Left renal pelvis (tissue), 4 donors: ENCODE results near the gene SLC25A5. TPM values are rescaled to one million over a fixed set of nuclear protein-coding genes. Genes with fewer than 3 reads are reported as not detected.
"Not testable (repeated sequence)": the region's sequence is repeated elsewhere in the genome, so short reads cannot be mapped to it uniquely, and the experiment has no call there.

ENCODE experiments used
- DNase-seq, 4 donors: peaks; one replicate each; pipeline ENCODE4 v3.0.0-alpha.2; 2013; ENCODE audit warnings: low read depth in 4 of 4, low spot score in 3 of 4
- polyA plus RNA-seq, 4 donors: library from polyadenylated mRNA; unstranded; fragments of 120-200 nt; gene quantifications; one replicate each; pipeline ENCODE4 v1.2.1, GENCODE V29; 2013; ENCODE audit not compliant: insufficient read length in 4 of 4

SLC25A5 gene
- polyA plus RNA-seq, 4 donors: 155 to 352 (median 325) TPM

DNA sequence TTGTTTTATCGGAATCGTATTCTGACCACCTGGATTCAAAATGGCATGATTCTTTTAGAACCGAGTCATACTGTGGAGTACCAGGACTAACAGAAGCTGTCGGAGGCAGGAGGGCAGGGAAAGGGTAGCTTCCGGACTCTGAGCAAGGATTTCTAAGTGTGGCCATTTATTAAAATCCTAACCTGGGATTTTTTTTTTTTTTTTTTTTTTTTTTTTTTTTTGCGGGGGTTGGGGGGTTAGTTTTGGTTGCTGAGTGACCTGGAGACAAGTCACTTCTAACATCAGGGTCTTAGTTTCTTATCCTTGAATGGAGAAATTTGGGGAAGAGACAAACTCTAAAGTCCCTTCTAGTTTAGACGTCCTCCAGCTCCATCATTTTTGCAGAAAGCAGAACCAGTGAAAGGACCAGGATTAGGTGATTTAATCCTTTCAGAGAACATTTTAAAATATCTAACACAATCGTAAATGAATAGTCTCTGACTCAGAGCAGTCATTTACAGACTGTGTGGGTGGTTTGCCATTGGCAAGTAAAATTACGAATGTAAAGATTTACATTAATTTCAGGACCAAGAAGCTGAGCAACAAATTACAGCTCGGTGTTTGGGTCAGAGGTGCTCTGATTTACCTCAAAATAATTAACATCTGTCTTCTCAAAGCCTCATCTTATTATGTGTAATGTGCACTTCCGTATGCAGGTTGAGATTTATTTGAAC lies 7.3 kb downstream of the SLC25A5 start:
- no peak for DNase-seq

DNA sequence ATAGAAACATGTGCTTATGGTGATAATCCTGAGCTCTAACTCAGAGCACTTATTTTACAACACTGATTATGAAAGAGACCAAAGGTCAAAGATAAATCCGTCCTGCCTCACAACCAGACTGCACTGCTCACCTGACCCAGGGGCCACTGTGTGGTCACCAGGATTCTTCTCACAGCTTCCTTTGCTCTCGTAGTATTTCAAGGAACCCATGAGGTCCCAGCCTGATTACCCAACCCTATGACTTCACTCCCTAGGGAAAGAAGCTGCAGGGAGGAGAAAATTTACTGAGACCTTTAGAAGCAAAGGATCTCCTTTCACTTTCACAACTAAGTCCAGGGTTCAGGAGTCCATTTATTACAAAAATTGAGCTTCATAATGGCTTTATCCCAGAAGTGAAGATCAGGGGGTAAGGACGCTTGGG lies 9.6 kb downstream of the SLC25A5 start:
- DNase-seq: no peak

DNA sequence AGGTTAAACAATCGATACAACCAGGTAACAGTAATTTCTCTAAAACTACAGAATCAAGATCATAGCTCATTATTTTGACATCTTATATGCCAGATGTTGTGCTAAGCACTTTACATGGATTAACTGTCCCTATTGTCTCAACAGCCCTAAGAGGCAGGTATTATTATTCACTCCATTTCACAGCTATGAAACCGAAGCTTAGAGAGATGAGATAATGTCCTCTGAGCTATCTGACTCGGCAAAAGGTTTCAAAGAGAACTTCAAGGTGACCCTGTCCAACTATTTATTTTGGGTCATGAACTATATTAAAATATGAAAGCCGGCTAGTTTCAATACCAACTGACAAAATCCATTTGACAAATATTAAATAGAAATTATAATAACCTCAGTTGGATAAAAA lies 10.3 kb downstream of the SLC25A5 start:
- DNase-seq: no peak

DNA sequence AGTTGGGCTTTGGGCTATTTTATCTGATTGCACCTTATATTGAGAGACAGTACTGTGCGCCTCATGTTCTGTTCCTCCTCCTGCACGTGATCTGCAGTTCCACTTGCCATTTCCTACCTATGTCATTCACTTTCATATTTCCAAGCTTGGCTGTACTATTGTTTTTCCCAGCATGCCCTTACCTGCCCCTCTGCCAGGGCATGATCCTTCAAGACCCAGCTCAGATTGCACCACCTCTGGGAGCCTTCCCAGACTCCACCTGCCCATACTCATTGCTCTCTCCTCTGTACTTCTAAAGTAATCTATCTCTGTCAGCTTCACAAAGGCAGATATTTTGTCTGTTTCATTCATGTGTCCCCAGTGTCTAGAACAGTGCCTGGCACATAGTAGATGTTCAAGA lies 11.6 kb downstream of the SLC25A5 start:
- no peak for DNase-seq

DNA sequence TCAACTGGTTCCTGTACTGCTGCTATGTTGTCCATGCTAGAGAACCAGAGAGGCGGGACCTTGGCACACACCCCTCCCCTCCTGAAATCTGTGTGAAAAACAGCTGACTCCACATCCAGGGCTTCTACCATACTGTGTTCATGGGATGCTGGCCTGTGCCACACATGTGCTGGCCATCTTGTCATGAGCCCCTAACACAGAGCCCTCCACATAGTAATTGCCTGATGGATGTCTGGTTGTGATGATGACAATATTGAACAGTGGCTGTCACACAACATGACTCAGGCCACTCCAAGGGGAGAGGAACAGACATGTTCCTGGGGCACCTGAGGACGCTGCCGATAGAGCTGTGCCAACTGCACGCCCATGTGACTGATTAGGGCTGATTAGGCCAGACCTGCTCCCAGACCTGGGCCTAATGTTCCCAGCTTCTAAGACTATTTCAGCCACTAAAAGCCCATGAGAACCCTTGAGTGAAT lies 13.1 kb downstream of the SLC25A5 start:
- DNase-seq: no peak

DNA sequence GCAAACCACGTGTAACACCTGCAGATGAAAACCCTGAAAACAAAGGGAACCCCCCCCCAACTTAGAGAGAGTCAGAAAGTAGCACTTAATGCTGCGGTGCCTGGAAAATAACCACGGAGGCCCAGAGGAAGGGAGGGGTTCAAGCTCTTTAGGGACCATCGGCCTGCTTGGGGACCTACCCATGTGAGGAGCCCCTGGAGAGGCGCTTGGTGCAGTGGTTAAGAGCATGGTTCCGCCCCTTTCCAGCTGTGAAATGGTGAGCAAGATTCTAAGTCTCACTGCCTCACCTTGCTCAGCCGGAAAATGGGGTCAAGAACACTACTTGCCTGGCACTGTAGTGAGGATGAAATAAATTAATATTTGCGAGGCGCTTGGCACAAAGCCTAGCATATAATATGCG lies 13.8 kb downstream of the SLC25A5 start:
- DNase-seq: no peak

DNA sequence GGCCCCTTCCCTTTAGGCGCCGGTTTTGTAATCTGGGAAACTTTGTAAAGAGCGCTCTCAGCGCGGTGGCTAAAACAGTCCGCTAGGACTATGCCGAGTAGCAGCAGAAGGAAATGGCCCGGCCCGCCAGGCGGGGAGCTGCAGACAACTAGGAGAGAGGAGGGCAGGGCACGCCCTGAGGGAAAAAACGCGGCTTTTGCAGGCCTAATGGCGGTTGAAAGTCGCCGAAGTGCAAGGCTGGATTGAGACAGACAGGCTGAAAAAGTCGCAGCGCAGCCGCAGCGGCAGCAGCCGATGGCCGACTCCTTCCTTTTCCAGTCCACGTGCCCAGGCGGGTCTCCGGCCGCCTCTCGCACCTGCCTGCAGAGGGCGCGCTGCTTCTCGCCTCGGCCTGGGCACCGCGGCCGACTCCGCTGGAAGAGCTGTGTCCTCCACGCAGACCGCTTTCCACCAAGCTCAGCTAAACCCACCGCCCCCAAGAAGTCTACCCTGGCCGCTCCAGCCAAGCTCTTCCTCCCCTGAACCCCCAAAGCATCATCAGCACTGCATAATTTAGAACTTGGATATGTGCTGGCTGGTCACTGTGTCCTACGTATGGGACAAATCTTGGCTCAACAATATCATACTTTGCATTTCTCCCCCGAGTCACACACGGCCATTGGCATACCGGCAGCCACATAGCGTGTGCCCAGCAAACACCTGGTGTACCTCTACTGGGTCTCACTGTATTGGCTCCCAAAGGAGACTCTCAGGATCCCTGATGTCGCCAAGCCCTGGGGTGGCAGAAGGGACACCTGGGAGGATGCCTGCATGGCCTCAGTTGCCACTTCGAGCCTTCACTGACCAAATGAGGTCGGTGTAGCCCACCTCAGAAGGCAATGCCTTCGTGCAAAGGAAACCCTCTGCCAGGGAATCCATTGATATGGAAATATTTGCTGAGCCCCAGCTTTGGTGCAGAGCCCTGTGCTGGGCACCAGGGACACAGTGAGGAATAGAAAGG lies 14.5 kb downstream of the SLC25A5 start:
- DNase-seq: no peak

DNA sequence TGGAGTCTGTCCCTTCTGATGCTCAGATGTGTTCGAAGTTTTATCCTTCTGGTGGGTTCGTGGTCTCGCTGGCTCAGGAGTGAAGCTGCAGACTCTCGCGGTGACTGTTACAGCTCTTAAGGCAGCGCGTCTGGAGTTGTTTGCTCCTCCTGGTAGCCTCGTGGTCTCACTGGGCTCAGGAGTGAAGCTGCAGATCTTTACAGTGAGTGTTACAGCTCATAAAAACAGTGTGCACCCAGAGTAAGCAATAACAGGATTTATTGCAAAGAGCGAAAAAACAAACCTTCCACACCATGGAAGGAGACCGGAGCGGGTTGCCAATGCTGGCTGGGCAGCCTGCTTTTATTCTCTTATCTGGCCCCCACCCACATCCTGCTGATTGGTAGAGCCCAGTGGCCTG lies 18.5 kb downstream of the SLC25A5 start:
- no peak for DNase-seq

DNA sequence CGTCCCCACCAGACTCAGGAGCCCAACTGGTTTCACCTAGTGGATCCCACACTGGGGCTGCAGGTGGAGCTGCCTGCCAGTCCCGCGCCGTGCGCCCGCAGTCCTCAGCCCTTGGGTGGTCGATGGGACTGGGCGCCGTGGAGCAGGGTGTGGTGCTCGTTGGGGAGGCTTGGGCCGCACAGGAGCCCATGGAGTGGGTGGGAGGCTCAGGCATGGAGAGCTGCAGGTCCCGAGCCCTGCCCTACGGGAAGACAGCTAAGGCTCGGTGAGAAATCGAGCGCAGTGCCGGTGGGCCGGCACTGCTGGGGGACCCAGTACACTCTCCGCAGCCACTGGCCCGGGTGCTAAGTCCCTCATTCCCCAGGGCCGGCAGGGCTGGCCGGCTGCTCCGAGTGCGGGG lies 19.5 kb downstream of the SLC25A5 start:
- DNase-seq: not testable (repeated sequence)

DNA sequence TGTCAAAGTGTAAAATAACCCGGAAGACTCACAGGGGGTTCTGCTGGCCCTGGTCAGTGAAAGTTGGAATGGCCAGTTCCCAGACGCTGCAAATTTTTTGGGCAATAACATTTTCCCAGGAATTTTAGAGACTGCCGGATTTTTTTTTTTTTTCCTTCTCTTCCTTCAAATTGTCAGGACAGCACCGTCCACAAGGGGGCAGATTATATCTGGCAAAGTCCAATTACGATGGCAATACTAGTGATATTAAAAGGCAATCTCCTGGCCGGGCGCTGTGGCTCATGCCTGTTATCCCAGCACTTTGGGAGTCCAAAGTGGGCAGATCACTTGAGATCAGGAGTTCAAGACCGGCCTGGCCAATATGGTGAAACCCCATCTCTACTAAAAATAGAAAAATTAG lies 20.5 kb downstream of the SLC25A5 start:
- no peak for DNase-seq

DNA sequence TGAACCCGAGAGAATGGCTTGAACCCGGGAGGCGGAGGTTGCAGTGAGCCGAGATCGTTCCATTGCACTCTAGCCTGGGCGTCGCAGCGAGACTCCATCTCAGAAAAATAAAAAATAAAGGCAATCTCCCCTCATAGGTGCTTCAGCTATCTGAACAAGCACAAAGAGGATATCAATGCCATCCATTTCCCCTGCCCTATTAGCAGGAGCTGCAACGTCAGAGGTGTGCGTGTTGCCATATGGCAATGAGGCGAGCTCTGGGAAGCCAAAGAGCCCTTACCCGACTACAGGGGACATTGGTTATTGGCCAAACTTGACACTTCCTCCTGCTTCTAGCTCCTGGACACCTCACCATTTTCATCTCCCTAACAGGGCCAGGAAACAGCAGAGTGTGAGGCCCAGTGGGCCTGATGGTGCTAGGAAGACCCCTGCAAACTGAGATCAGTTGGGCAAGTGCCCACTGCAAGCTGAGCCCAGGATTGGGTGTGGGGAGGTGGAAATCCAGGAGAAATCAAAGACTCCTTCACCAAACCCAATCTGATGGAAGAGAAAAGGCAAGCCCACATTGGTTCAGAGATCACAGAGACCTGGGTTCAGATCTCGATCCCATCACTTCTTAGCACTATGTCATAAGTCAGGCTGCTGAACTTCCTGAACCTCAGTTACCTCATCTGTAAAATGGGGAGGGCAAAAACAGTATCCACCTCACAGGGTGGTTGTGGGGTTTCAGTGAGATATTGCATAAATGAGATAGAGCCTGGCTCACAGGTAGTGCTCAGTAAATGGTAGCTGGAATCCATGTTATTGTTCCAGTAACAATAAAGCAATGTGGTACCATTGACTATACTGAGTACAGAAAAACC lies 21.2 kb downstream of the SLC25A5 start:
- no peak for DNase-seq

DNA sequence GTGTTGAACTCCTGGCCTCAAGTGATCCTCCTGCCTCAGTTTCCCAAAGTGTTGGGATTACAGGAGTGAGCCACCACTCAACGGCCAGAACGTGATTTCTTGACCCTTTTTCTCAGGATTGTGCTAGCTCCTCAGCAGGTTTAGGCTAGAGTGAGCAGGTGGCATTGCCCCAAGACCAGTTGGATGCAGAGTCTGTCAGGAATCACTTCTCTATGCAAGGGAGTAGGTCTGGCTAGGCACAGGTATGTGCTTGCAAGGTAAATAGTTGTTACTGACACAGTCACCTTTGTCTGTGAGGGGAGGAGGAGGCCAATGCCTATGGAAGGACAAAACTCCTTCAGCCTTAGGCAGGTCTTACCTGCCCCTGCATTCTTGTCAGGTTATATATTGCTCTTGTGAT lies 24.2 kb downstream of the SLC25A5 start:
- no peak for DNase-seq

DNA sequence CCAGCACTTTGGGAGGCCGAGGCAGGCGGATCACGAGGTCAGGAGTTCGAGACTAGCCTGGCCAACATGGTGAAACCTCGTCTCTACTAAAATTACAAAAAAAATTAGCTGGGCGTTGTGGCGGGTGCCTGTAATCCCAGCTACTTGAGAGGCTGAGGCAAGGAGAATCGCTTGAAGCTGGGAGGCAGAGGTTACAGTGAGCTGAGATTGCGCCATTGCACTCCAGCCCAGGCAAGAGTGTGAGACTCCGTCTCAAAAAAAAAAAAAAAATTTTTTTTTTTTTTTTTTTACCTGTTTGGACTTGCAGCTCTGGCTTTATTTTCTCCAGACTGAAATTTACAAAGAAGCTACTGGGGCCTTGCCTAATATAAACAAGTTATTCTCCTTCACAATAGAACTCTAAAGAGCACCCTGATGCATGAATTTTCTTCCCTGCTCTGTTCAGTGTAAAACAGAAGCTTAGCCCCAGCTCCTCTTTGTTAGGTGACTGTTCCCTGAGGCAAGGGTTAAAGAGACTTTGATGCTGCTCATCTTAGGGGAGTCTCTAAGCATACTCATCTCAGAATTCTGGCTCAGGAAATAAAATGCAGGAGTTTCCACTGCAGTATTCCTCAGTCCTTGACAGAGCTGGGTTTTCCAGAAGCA lies 25.7 kb downstream of the SLC25A5 start:
- DNase-seq: not testable (repeated sequence)

DNA sequence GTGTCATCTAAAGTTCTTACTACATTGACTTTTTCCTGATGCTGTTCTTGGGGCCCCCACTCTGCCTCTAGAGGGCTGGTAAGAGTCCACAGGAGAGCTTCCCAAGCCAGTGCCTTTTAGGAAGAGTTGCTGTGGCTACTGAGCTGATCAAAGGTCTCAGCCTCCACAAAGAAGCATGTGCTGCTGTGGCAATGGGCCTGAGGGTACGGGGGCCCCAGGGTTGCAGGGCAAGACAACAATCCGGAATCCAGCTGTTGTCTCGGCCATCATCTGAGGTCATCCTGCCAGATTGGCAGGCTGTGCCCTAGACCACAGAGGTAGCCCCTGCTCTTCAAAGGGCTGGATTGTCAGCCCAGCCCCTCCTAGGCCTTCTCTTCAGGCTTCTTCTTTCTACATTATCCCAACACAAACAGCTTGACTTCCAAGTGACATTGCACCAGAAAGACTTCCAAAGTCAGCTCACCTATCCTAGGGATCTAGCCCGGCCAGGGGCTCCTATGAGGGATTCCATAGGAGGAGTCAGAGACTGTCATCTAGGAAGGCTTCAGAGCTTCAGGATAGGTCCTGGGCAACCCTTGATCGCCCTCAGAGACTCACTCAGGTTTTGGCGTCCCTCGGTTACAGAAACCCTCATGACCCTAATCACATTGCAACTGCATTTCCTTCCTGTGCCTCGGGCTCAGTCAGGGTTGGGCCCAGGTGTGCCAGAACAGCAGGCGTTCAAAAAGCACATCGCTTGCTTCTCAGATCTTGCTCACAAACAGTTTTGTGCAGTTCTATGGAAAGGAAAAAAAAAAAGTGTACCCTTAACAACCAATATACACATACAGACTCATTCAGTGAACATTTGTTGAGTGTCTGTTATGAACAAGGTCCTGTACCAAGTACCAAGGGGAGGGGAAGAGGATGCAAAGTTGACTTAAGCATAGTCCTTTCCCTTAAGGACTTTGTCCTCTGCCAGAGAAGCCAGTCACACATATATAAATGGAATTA lies 27.8 kb downstream of the SLC25A5 start:
- DNase-seq: no peak

DNA sequence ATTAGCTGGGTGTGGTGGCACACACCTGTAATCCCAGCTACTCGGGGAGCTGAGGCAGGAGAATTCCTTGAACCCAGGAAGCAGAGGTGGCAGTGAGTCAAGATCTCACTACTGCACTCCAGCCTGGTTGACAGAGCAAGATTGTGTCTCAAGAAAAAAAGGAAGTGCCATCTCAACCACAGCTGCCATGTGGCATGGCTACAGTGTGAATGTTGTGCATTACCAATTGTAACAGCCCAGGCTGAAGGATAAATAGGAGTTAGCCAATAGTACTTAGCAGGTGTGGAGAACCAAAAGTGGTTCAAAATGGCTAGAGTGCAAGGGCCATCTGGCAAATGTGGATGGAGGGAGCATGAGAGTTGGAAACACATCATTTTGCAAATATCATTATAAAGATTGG lies 28.9 kb downstream of the SLC25A5 start:
- no peak for DNase-seq

DNA sequence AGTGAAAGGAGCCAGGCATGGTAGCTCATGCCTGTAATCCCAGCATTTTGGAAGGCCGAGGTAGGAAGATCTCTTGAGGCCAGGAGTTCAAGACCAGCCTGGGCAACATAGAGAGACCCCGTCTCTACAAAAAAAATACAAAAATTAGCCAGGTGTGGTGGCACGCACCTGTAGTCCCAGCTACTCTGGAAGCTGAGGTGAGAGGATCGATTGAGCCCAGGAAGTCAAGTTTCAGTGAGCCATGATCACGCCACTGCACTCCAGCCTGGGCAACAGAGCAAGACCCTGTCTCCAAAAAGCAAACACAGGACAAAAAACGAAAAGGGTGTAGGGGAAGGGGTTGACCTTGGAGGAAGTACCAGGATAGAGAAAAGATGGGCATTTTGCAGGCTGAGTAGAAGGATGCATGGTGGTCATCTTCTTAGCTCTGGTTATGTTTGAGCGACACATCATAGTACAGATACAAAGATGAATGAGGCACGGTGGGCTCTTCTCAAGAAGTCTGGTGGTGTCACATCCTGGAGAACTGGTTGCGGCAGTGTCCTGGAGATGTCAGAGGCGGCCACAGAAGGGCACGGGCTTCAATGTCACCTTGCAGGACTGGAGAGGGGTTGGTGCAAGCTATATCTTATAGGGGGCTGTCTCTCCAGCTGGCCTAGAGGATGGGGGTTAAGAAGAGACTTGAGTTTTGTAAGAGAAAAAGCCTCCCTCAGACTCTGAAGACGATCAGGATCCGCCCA lies 32.0 kb downstream of the SLC25A5 start:
- no peak for DNase-seq

DNA sequence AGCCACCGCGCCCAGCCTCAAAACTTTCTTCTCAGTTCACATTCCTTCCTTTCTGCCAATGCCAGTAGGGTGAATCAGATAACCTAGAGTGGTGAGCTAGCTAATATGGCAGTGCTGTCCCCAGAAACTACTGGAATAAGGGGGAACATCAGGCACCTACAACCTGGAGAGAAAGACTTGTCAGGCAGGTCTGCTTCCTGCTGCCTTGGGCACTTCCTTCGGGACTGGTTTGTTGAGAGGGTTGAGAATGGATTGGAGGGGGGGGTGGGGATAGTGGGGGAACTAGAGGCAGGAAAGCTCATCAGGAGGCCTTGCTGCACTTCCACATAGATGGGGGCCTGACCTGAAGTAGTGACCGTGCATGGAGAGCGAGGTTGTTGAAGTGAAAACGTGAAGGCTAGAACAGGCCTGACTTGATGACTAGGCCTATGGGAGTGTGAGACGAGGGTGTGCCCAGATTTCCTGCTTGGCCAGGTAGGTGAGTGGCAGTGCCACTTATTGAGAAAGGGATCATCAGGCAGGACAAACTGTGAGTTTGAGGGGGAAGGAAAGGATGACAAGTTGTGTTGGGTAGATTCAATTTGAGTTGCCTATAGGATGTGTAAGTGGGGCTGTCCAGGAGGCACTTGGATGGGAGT lies 33.4 kb downstream of the SLC25A5 start:
- no peak for DNase-seq
